IPS-18c (cell line): ENCODE results near the gene B3GALT6.

ENCODE experiments used
- H3K4me3 ChIP-seq: 2 replicates; pipeline ENCODE4 v1.7.0; 2013; ENCODE audit warnings: low read depth, mild to moderate bottlenecking, low read length, moderate library complexity; ENCODE audit not compliant: insufficient read depth
- H3K9me3 ChIP-seq: one replicate; pipeline ENCODE4 v1.6.1; 2013; ENCODE audit warnings: mild to moderate bottlenecking, low read length, moderate library complexity; ENCODE audit not compliant: control insufficient read depth, insufficient read depth

Gene B3GALT6

DNA sequence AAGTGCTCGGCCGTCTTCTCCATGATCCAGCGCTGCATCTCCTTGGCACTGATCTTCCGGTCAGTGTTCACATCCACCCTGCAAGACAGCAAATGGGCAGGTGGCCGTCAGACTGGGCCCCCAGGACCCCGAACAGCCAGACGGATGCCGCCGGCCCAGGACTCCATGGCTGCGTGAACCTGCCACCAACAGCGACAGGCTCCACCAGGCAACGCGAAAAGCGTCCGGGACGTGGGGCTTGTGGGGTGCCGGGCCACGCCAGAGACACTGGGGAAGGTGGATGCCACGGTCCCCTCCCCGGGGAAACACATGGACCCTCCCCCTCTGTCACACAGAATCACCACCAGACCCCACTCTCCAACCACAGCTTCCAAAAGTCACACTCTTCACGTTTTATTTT lies 8.1 kb upstream of the B3GALT6 start:
- Histone ChIP-seq H3K4me3 (no peak overlapping the region), H3K9me3 (no peaks in the 10 kb centered on the region)

DNA sequence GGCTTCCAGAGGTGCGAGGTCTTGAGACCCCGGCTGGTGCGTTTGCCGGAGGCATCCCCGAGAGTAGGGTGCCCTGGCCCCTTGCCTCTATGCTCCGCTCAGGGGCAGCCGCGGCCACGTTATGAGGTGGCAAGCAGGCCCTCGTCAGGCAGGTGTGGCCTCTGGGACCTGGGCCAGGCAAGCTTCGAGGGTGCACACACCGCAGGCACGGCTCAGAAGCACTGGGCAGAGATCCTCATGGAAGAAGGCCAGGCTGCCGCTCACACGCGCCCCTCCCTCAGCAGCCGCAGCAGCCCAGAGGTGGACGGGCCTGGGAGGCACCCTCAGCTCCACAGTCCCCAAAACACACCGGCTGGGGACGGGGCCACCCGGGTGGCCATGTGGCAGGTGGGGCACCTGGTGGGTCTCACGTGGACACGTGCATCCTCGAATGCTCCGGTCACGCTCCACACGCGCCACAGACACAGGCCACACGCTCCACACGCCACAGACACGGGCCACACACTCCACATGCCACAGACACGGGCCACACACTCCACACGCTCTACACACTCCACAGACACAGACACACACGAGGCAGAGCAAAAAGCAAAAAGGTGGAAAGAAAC lies 6.7 kb upstream of the B3GALT6 start:
- no peaks in the 10 kb centered on the region for H3K9me3 ChIP-seq
- no peak overlapping the region for H3K4me3 ChIP-seq

DNA sequence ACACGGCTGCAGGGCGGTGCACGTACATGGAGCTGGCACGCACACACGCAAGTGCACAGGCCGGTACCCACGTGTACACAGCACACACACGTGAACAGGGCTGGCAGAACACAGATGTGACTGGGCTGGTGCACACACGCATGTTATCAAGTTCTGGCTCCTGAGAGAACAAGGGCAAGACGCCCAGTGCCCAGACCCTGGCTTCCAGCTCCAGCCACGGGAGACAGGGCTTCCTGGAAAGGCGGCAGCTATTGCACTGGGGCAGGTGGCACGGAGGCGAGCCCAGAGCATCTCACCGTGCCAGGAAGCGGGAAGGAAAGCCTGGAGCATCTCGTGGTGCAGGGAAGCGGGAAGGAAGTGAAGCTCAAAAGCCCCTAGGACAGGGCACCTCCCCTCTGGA lies 6.1 kb upstream of the B3GALT6 start:
- Histone ChIP-seq H3K4me3 (no peak overlapping the region), H3K9me3 (no peaks in the 10 kb centered on the region)

DNA sequence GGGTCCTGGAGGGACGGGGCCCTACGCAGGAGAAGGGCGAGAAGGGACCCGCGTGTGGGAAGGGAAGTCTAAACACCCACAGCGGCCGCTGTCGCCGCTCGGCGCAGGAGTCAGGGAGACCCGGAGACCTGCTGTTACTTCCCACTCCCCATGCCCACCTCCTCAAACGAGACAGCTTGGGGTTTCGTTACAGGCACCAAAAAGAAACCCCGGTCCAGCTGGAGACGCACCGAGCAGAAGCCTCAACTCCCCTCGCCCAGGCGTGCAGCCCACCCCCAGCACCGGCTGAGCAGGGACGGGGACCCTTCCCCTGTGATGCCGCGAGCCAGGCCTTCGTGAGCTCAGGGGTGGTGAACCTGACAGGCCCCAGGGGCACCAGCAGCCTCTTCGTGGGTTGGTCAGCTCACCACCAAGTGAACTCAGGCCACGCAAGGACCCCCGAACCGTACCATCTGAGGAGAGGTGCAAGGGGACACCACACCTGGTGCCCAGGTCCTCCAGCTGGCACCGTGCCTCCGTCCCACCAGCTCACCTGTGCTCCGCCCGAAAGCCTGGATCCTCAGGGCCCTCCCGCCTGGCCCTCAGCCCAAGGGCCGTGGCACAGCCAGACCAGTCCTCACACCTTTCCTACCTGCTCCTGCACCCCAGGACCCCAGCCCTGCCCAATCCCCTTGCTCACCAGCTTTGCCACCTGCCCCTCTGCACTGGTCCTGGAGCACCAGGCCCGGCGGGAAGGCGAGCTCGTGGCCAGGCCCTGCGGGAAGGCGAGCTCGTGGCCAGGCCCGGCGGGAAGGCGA lies 5.3 kb upstream of the B3GALT6 start:
- H3K9me3 ChIP-seq, result no peaks in the 10 kb centered on the region
- no peak overlapping the region for H3K4me3 ChIP-seq

DNA sequence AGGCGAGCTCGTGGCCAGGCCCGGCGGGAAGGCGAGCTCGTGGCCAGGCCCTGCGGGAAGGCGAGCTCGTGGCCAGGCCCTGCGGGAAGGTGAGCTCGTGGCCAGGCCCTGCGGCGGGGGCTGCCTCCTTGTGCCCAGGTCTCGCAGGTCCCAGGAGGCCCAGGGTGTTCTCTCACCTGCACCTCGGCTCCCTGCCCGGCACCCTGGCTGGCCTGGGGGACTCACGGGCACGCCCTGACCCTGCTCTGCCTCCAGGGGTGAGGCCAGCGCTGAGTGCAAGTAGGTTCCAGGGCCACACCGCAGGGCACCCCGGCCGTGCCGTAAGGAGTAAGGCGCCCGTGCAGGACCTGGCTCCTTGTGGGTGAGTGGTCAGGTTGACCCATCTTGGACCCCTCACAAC lies 4.7 kb upstream of the B3GALT6 start:
- Histone ChIP-seq H3K4me3 (no peak overlapping the region), H3K9me3 (peaks cover under 1% of the 10 kb centered on the region)

DNA sequence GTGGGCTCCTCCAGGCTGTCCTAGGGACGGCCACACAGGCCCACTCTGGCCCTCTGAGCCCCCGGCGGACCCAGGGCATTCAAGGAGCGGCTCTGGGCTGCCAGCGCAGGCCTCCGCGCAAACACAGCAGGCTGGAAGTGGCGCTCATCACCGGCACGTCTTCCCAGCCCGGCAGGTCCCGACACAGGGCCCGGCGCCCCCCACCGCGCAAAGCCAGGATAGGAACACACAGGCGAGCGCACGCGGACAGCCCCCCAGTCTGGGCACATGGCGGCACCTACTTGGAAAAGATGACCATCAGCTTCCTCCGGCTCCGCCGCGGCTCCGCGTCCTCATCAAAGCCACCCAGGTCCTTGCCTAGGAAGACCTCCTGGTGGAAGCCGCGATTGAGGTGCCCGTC lies 3.9 kb upstream of the B3GALT6 start:
- H3K9me3 ChIP-seq, result peaks cover 6% of the 10 kb centered on the region

DNA sequence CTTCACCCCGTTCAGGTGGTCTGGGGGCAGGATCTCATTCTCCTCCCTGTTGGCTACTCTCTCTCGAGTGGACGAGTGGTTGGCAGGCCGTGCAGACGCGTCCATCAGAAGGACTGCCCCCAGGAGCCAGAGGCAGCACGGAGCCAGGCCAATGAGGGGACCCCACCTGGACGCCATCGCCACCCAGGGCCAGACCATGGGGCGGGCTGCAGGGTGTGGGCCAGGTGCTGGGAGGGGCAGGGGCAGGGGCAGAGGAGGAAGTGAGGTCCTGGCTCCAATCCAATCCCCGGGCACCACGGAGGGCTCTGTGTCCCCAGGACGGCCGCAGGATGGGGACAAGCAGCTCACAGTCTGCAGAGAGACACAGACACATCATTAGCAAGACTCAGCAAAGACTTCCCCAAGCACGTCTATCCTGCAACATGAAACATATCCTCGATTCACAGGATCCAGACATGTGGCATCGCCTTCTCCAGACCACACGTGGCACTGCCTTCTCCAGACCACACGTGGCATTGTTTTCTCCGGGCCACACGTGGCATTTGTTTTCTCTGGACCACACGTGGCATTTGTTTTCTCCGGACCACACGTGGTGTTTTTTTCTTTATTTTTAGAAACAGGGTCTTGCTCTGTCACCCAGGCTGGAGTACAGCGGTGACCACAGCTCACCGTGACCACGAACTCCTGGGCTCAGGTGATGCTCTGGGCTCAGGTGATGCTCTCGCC lies 3.3 kb upstream of the B3GALT6 start:
- Histone ChIP-seq H3K9me3 (peaks cover 6% of the 10 kb centered on the region), H3K4me3 (no peak overlapping the region)

More for the DNA sequence above, 3.9 kb upstream of the B3GALT6 start:
- H3K4me3 ChIP-seq, result no peak overlapping the region

DNA sequence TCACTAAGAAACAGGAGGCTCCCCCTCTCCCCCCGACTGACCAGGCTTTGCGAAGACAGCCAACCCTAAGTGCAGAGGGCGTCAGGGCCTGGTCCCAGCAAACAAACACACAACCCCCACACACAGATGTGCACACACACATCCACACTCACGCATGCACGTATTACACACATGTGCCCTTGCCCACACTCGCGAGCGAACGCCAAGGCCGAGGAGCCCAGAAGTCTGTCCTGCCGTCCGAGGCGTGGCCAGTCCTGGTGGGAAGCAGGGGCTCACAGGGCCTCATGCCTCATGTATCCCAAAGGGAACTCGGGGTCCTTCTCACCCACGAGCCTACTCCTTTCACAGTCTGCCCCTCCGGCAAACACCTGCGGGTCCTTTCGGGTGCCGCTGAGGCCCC lies 2.3 kb upstream of the B3GALT6 start:
- peaks cover 6% of the 10 kb centered on the region for H3K9me3 ChIP-seq
- H3K4me3 ChIP-seq, result no peak overlapping the region

DNA sequence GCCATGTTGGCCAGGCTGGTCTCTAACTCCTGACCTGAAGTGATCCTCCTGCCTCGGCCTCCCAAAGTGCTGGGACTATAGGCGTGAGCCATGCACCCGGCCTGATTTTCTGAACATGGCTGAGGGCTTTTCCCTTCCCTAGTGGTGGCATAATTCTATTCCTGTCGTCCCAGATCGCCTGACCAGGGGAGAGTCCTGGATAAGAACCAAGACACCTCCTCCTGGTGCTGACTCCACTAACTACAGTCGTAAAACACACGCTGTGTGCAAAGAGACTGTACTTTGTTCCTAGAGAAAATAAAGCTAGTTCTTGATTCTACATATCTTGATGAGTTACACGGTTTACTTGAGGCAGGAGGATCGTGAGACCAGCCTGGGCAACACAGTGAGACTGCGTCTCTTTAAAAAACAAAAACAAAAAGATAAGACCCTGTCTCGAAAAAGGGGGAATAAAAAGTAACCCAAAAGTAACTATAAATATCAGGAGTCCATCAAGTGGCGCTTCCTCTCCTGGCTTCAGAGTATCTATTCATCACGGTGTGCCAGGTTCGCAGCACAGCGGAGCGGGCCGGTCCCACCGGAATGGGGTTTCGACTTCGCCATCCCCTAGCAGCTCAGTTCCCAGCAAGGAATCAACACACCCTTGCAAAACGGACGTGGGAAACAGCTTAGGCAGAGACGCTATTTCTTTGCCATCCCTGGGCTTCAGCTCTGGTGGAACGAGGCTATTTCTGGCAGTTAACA lies 1.2 kb upstream of the B3GALT6 start:
- Histone ChIP-seq H3K4me3 (peak overlapping the region; percentile 98), H3K9me3 (peaks cover 6% of the 10 kb centered on the region)

DNA sequence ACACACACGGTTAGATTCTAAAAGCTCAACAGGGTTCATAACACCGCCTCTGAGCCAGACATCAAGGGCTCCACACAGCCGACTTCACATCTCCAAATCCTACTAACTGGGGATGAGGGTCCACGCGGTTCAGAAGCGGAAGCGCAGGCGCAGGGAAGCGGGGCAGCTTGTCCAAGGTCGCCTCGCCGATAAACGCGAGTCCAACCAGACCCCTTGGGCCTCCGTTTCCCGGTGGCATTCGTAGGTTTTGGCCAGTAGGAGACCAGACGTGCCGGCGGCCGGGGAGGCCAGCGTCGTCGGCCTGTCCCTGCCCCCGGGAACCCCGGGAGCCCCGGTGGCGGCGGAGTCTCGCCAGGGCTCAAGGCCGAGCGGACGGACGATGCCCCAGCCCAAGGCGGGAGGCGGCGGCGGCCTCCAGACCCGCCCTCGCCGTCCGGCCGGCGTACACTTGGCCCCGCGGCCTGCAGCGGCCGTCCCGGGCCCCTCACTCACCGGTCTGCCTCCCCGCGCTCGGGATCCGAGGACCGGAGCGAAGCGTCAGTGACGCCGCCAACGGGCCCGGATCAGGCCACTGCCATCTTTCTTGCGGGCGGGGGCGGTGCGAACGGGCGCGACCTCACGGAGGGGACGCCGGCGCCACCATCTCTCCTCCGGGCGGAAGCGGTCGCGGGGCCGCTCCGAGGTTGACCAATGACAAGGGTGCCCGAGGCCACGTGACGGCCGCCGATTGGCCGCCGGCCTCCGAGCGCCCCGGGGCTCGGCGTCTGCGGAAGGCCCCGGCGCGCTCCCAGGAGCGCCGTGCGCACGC lies 433 bp upstream of the B3GALT6 start, which contains the start of gene SDF4:
Gene SDF4 (minus strand): TSS at position 602 of the 808 bp plus-strand sequence. CDS start 3,229 bp downstream, outside the sequence.
- Histone ChIP-seq H3K4me3 (peak within 1 kb of the TSS; percentile 98), H3K9me3 (peaks cover 6% of the 10 kb centered on the region)

DNA sequence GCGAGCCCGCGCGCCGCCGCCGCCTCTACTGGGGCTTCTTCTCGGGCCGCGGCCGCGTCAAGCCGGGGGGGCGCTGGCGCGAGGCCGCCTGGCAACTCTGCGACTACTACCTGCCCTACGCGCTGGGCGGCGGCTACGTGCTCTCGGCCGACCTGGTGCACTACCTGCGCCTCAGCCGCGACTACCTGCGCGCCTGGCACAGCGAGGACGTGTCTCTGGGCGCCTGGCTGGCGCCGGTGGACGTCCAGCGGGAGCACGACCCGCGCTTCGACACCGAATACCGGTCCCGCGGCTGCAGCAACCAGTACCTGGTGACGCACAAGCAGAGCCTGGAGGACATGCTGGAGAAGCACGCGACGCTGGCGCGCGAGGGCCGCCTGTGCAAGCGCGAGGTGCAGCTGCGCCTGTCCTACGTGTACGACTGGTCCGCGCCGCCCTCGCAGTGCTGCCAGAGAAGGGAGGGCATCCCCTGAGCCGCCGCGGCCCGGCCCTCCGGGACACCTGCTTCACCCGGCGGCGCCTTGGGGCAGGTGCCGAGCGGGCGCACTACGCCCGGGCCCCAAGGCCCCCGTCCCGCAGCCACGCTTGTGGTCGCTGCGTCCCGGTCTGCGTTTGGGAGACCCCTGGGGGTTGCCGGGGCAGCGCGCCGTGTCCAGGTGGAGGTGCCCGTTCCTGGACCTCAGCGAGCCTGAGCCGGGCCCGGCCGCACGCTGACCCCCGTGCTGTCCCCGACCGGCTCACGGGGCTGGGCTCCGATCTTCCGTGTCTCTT lies 944 bp downstream of the B3GALT6 start:
- peaks cover 6% of the 10 kb centered on the region for H3K9me3 ChIP-seq
- H3K4me3 ChIP-seq, result 0 out of 2 replicates have a peak overlapping the region, but pooled peaks have one; percentile 9

DNA sequence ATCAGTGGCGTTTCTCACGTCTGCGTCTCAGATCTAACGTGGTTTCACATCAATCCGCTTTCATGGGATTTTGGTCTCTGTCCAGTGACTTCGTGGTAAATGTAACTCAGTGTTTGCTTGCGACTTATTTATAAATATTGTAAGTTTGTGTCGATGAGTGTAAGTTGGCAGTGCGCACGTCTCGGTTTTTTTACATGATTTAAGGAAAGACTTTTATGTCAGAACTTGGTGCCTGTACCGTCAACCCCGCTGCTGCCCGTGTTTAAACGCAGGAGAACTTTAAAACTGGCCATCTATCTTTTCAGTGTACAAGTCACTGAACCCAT lies 1.5 kb downstream of the B3GALT6 start:
- Histone ChIP-seq H3K4me3 (no peak overlapping the region), H3K9me3 (peaks cover 6% of the 10 kb centered on the region)

DNA sequence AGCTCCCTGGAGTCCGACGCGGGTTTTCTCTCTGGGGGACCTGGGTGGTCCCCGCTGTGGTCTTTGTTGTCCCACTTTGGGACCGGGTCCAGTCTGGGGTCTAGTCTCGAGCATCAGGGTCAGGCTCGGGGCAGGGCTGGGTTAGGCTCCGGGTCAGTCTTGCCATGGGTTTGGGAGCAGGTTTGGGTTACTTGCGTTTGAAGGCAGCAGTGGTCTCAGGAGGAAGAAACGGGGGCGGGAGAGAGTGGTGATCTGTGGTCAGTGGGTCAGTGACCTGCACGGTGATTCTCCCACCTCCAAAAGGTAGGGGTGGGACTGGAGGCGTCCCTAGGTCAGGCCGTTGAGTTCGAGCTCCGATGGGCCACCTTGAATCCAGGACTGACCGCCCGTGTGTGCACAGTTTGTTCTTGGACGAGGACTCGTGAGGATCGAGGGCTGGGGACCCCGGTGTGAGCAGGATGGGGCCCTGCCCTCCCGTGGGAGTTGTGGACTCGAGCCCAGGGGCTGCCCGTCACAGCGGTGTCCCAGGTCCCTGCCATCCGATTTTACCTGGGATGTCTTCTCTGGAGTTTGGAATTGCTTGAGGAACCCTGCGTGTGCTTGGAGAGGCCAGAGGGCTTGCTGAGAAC lies 2.3 kb downstream of the B3GALT6 start:
- Histone ChIP-seq H3K9me3 (peaks cover 6% of the 10 kb centered on the region), H3K4me3 (no peak overlapping the region)

DNA sequence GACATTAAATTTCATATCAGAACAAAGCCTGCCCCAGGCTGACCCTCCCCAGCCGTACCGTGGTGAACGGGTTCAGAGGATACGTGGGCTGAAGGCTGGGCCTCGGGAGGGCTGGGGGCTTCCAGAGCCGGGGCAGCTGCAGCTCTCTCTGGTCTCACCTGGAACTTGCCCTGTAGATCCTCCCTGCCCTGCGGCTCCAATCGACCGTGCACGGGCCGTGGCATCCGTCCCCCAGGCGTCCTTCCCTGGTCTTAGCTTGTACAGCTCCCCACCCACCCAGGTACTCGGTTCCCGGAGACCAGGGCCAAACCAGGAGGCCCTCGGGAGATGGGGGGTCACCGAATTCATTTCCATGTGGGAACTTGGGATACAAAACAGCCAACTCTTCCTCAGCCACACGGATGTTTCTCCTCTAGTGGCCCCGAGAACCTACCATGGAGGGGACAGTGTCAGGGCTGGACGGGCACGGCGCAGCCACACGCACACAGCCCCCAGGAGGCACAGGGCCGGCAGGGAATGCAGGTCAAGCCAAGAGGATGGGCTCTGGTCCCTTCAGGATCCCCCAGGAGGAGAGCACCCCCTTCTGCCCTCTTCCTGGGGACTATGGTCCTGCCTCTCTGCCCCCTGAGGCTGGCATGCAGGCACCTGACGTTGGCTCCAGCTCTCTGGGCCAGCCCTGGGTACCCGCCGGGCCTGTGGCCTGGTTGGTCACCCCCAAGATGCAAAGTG lies 3.1 kb downstream of the B3GALT6 start:
- Histone ChIP-seq H3K4me3 (no peak overlapping the region), H3K9me3 (peaks cover 6% of the 10 kb centered on the region)

DNA sequence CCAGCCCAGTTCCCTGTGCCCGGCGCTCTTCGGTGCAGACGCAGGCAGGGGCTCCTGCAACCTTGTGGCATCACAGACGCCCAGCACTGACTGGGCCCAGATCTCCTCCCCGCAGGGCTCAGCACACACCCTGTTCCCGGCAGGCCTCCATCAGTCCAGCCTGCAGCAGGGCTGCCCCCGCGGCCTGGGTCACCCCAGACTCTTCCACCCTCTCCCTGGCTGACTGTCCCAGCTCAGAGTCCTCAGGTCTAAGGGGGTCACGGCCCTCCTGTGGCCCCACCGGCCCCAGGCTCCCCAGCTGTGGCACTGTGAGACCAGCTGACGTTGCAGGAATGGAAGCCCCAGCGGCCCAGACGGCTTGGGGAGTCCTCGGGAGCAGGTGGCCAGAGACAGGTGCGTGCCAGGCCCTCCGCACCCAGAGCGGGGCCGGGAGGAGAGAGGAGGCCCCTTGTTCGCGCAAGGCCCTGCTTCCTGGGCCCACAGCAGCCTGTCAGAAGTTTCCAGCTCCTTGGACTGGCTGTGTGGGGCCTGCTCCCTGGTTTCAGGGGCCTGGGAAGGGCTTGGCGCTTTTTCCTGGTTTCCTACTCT lies 4.2 kb downstream of the B3GALT6 start:
- peaks cover 6% of the 10 kb centered on the region for H3K9me3 ChIP-seq
- no peak overlapping the region for H3K4me3 ChIP-seq
